Prostate gland (tissue), 2 donors: ENCODE data around the gene SSTR5.

Source experiments
- CTCF ChIP-seq, 4 experiments: fragments of 200-600 bp in 2 of 4; fragments of 450-650 bp in 2 of 4; sonication (generic) in 2 of 4; IDR thresholded peaks; 1 replicate in 3 of 4; 2 replicates in 1 of 4; pipeline ENCODE4 v1.5.1; 2016 to 2019; ENCODE audit warnings: antibody characterized with exemption in 4 of 4, mild to moderate bottlenecking in 2 of 4, moderate library complexity in 2 of 4
- POLR2AphosphoS5 ChIP-seq: sonication (generic); formaldehyde crosslinking; IDR thresholded peaks from one replicate; pipeline ENCODE4 v1.6.1; 2017; ENCODE audit warnings: antibody characterized with exemption

GRCh38 chr16:1124795-1125194 is 52.2 kb downstream of the SSTR5 start:
- TF ChIP-seq CTCF (IDR thresholded peaks at IDR 0.05) (no peak), POLR2AphosphoS5 (no peak)
